ENCODE results near the gene CDKAL1.

Gene CDKAL1

DNA sequence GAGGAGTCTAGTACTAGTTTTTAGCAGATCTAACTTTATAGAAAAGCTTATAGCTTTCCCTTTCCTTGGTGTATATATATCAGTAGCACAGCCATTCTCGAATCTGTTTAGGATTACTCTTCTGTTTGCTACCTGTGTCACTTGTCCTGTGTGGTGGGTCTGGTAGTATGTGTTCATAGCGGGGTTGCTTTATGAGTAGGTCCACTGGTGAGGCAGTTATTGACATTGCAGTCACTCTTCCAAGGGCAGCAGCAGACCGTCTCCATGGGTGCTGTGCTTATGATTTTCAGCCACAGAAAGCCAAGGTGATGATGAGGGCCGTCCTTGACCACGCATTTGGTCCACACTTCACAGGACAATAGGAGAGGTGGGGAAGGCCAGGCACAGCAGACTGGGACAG, 171.5 kb downstream of the CDKAL1 start:
- H3K27me3 ChIP-seq (replicated peaks; ENCODE audit: control insufficient read depth, insufficient read depth, low read length): no peaks in the 10 kb centered on the region
- DNase-seq (ENCODE audit: extremely low read depth, insufficient read length): no peak
- H3K36me3 ChIP-seq (ENCODE audit: control insufficient read depth, insufficient read depth, low read length): no peaks in the 10 kb centered on the region
- H3K4me3 ChIP-seq (replicated peaks; ENCODE audit: low read depth, low read length): no peak overlapping the region
- TF ChIP-seq, protein P1, sequence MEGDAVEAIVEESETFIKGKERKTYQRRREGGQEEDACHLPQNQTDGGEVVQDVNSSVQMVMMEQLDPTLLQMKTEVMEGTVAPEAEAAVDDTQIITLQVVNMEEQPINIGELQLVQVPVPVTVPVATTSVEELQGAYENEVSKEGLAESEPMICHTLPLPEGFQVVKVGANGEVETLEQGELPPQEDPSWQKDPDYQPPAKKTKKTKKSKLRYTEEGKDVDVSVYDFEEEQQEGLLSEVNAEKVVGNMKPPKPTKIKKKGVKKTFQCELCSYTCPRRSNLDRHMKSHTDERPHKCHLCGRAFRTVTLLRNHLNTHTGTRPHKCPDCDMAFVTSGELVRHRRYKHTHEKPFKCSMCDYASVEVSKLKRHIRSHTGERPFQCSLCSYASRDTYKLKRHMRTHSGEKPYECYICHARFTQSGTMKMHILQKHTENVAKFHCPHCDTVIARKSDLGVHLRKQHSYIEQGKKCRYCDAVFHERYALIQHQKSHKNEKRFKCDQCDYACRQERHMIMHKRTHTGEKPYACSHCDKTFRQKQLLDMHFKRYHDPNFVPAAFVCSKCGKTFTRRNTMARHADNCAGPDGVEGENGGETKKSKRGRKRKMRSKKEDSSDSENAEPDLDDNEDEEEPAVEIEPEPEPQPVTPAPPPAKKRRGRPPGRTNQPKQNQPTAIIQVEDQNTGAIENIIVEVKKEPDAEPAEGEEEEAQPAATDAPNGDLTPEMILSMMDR (IDR thresholded peaks at IDR 0.05; ENCODE audit: insufficient read depth, low read length, poor library complexity, severe bottlenecking): no peak

DNA sequence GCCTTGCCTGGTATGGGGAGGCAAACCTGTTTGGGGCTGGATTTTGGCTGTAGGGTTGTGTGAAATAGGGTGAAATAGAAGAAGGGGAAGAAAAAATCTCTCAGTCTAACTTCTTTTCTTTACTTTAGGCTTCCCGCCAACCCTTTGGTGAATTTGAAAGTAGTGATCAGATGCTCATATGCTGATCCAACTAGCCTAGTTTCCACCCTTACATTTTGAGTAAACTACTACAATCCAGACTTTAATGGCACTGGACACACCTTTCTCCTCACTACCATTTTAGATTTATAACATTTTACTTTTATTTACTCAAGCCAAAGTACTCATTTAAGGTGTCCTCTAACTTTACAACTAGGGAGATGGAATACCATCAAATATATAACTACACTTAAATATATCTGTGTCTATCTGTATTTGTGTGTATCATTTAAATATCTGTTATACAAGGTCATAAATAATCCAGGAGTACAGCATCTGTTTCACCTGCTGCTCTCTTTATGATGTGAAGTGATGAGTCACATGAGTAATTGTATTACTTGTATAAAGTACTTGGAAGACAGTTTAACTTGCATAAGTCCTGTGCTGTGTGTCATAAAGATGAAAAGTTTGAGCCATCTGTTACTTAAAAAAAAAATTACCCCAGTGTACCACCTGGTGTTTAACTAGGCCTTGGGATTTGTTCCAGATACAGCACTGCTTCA, 172.1 kb downstream of the CDKAL1 start:
- H3K27me3 ChIP-seq (replicated peaks; ENCODE audit: control insufficient read depth, insufficient read depth, low read length): no peaks in the 10 kb centered on the region
- H3K36me3 ChIP-seq (ENCODE audit: control insufficient read depth, insufficient read depth, low read length): no peaks in the 10 kb centered on the region
- H3K4me3 ChIP-seq (replicated peaks; ENCODE audit: low read depth, low read length): no peak overlapping the region
- DNase-seq (ENCODE audit: extremely low read depth, insufficient read length): no peak
- TF ChIP-seq, protein P1 (IDR thresholded peaks at IDR 0.05; ENCODE audit: insufficient read depth, low read length, poor library complexity, severe bottlenecking): no peak

DNA sequence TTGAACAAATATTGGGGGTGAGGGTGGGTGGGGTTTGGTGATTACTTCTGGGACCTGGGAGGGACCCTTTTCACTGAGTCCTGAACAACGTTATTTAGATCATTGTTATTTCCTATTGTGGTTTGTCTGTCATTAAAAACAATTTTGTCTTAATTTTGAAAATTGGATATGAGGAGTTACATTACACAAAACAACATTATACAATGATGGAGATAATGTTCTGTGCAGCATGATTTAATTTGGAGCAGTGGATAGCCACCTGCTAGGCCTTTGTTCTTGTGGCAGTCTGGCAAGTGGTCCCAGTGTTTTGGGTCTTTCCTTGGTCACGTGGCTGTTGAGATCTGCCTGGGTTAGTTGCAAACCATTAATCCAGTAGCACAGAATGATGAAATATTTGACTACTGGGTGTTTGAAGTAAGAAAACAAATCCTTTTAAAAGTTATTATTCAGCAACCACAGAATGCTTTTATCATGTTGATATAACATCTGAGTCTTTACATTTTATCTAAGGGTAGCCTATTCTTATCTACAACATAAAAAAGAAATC, 172.8 kb downstream of the CDKAL1 start:
- TF ChIP-seq, protein P1 (IDR thresholded peaks at IDR 0.05; ENCODE audit: insufficient read depth, low read length, poor library complexity, severe bottlenecking): no peak
- no peaks in the 10 kb centered on the region for H3K36me3 ChIP-seq (ENCODE audit: control insufficient read depth, insufficient read depth, low read length)
- H3K27me3 ChIP-seq (replicated peaks; ENCODE audit: control insufficient read depth, insufficient read depth, low read length): no peaks in the 10 kb centered on the region
- no peak overlapping the region for H3K4me3 ChIP-seq (replicated peaks; ENCODE audit: low read depth, low read length)
- DNase-seq (ENCODE audit: extremely low read depth, insufficient read length): no peak

DNA sequence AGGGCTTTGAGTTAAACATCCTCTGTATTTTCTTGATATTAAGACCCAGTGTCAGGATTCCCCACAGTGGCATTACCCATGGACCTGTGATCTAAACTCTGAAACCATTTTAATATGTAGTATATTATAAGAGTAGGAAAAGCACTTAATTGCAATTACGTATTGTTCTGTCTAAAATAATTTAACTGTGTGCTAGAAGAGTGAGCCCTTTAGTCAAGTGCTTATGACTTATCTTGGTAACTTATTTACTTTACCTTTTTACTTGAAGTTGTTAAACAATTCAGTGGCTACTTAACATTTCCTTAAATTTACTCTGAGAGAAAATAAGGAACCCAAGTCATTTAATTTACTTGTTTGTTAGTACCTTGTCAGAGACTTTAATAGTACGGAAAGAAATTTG, 173.6 kb downstream of the CDKAL1 start:
- H3K27me3 ChIP-seq (replicated peaks; ENCODE audit: control insufficient read depth, insufficient read depth, low read length): no peaks in the 10 kb centered on the region
- TF ChIP-seq, protein P1 (IDR thresholded peaks at IDR 0.05; ENCODE audit: insufficient read depth, low read length, poor library complexity, severe bottlenecking): no peak
- DNase-seq (ENCODE audit: extremely low read depth, insufficient read length): no peak
- H3K4me3 ChIP-seq (replicated peaks; ENCODE audit: low read depth, low read length): no peak overlapping the region
- H3K36me3 ChIP-seq (ENCODE audit: control insufficient read depth, insufficient read depth, low read length): no peaks in the 10 kb centered on the region

DNA sequence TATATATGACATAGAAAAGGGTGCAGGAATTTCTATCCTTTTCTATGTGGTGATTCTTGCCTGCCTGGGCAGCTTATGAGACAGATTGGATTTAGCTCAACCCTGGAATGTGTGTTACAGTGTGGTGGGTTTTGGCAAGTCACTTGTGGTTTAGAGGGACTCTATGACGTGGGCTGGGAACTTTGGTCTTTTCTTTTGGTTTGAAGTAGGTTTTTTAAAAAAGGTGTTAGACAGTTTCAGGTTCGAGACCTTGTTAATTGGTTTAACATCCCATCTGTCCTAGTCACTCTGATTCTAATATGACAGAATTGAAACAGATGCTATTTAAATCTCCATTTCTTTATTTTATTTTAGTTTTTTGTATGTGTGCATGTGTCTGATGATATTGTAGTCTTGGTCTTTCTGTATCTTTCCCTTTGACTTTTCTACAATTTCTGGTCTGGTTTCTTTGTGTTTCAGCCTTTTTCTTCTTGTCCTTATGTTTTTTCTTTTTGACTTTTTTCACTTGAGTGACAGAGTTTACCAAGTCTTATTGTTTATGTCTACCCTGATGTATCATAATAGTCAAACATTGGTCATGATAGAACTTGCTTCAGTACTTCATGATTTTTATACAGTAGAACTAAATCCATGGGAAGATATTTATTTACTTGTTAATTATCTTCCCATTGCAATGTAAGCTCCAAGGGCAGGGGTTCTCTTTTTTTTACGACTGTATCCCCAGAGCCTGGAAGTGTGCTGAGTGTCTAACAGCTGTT, 174.3 kb downstream of the CDKAL1 start:
- Histone ChIP-seq H3K36me3 (ENCODE audit: control insufficient read depth, insufficient read depth, low read length) (no peaks in the 10 kb centered on the region), H3K27me3 (replicated peaks; ENCODE audit: control insufficient read depth, insufficient read depth, low read length) (no peaks in the 10 kb centered on the region), H3K4me3 (replicated peaks; ENCODE audit: low read depth, low read length) (no peak overlapping the region)
- TF ChIP-seq, protein P1 (IDR thresholded peaks at IDR 0.05; ENCODE audit: insufficient read depth, low read length, poor library complexity, severe bottlenecking): no peak
- DNase-seq (ENCODE audit: extremely low read depth, insufficient read length): peak; percentile 46
